Limb (tissue), 2 donors: ENCODE results near the gene AFF3.
"Not testable (repeated sequence)": the region's sequence is repeated elsewhere in the genome, so short reads cannot be mapped to it uniquely, and the experiment has no call there.

Source experiments
- DNase-seq, 2 donors: peaks; one replicate each; pipeline ENCODE4 v3.0.0-alpha.2; 2016; ENCODE audit errors: extremely low spot score in 2 of 2

Gene AFF3

DNA sequence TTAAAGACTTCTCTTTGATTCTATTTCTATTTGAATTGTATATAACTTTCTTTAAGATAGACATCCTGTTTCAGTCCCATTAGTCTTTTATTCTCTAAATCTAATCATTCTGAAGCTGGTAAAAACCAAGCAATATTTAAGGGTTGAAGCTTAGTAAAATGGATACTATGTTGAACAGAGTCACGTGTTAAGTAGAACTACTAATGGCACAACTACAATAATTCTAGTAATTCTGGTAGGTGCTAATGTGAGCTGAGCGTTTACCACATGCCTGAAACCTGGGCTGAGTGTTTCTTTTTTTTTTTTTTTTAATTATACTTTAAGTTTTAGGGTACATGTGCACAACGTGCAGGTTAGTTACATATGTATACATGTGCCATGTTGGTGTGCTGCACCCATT is 8.9 kb upstream of the AFF3 start:
- DNase-seq: no peak

DNA sequence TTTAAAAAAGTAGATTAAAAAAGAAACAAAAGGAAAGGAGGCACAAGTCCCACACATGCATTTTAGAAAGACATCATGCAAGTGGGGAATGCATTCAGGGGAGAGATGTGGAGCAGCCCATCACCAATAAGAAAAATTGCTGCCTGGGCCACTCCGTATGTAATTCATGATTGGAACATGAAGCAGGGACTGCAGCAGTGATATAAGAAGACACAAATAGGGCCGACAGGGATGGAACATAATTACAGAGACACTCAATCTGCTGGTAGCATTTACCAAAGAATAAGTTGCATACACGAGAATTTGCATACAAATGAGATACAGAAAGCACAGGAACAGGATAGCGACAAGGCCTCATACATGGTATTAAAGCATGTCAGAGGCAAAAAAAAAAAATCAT is 6.5 kb upstream of the AFF3 start:
- no peak for DNase-seq

DNA sequence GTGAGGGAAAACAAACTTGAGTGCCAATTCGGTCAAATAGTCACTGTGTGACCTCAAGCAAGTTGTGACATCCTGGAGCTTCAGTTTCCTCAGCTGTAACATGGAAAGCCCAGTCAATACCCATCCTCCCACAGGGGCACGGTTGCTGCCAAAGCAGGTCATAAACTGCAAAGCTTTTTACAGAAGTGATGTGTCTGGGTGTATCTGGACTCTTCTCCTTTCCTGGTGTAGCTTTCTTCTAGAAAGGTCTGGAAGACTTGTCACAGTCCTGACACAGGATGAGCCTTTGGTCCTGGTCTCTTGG is 4.2 kb upstream of the AFF3 start:
- DNase-seq: no peak

DNA sequence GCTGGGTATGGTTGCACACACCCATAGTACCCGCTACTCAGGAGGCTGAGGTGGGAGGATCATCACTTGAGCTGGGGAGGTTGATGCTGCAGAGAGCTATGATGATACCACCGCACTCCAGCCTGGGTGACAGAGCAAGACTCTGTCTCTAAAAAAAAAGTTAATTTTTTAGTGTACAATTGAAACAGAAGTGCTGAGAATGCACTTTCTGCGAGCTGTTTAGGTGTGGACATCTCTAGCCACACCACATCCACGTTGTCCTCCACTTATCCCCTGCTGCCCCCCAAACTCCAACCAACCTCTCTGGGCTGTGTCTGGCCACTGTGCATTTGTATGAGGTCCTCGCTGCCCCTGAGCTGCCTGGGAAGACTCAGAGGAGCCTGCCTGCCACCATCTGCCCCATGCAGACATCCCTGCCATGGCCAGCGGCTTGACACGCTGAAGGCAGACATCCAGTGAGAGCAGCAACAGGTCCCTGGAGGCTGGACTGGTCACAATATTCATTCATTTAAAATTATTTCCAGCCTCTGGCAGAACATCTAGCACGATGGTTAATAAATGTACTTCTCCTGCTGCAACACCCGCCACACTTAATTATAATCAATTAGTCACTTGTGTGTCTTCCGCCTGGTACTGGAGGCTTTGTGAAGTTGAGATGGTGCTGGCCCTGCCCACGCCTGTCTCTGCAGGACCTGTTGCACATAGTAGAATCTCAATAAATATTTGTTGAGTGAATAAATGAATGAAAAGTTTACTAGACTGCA is 3.7 kb upstream of the AFF3 start:
- no peak for DNase-seq

DNA sequence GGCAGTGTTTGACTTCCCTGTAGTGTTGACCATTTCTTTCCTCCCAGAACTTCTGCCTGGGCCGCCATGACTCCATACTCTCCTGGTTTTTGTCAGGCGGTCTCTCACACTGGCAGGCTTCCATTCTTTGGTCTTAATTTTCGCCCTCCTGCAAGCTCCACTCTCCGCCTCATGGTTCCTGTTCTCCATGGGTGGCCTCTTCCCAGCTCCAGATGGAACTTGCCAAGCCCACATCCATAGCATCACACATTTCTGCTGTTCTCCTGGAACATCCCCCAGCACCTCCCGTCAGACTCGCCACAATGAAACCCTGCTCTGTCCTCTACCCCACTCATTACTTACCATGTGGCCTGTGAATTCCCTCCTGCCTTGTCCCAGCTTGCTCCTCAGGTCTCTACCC is 896 bp upstream of the AFF3 start:
- no peak for DNase-seq

DNA sequence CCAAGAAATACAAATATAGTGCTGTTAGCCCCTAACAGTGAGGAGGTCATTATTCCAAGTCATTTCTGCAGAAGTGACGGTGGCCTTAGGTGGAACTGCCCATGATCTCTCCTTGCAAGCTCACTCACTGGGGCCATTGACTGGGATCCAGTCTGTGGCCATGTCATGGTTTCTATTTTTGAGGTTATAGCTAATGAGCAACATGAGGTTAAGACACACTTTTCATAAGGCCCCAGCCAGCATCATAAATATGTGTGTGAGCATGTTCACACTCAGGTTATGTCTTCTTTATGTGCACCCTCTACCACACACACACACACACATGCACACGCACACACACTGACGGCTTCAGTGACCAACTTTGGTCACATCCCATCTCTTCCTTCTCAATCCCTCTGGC is 484 bp downstream of the AFF3 start:
- DNase-seq: no peak

DNA sequence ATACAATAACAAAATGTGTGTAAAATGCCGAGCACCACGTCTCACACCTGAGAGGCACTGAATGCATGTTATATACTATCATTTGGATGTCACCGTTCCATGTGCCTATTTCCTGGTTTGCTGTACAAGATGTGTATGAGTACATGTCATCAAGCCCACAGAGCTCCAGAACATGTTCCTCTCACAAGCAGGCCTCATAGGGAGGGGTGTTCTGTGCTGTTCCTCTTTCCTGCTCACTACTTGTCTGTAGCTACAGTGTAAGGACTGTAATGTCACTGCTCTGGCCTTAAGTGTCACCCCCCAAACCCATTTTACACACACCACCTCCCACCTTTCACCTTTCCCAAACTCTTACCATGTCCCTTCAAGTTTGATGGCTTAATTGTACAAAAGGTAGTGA is 1.8 kb downstream of the AFF3 start:
- no peak for DNase-seq

DNA sequence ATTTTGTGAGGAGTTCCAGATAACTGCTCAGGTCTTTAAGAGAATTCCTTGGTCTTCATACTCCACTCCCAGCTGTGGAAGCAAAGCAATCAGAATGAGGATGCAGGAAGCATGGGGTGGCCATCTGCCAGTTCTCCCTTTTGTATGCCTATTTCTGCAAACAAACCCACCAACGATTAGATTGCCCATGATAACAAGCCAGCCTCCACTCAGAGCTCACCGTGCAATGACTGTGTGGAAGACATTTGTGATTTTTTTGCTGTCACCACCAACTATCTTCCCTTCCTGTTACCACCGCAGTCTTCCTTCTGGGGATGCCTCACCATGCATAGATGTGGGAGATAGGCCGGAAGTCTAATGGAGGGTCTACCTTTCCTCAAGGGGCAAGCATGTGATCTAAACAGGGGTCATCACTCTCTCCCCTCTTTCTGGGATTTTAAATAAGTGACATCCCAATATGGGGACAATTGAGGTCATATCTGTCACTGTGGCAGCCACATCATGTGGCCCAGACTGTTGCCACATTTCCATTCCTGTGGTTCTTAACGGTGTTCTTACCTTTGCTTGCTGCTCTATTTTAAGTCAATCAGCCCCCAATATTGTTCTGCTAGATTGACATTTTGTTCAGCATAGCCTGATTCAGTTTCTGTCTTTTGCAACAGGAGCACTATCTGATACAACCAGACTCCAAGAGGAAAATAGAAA is 4.4 kb downstream of the AFF3 start:
- DNase-seq: no peak

DNA sequence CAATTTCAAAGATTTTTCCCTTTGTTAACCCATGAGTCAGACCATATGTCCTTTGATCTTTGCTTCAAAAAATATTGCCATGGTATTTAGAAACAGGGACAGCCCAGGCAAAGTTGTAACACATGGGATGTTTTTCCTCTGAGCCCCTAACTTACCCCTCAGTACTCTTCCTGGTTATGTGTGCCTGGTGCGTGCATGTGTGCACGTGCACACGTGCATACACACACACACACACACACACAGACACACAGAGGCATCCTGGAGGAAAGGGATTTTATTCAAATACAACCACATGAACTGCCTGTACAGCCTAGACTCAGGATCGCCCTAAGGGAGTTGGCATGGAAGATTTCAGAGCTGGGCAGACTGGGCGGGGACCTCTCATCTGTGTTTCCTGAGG is 5.1 kb downstream of the AFF3 start:
- DNase-seq: no peak

DNA sequence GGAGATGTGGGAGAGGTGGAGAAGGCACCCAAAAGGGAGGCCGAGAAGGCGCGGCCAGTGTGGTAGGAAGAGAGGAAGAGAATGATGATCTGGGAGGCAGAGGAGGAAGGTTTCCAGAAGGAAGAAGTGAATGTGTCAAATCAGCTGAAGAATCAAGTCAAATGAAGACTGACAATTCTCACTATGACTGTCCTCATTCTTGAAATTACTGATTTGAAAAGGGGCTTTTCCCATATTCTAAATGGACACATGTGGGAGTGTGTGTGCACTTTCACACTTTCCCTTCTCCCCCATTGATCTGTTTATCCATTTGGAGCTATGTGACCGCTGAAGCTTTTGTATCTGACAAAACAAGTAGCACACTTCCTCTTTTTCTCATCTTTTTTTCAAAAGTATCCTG is 6.1 kb downstream of the AFF3 start:
- no peak for DNase-seq

DNA sequence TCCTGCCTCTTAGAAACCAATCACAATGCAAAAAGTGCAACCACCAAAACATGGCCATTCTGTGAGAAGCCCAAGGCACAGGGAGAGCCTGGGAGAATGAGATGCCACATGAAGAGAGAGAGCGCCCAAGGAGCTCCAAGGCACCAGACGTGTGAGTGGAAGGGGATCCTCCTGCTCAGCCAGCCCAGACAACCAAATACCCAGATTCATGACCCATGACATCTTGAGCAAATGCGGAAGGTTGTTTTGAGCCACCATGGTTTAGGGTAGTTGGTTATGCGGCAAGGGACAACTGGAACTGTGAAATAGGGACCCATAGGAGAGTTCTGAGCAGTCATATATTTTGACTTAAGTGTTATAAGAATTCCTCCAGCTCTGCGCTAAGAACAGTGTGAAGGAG is 7.0 kb downstream of the AFF3 start:
- DNase-seq: no peak

DNA sequence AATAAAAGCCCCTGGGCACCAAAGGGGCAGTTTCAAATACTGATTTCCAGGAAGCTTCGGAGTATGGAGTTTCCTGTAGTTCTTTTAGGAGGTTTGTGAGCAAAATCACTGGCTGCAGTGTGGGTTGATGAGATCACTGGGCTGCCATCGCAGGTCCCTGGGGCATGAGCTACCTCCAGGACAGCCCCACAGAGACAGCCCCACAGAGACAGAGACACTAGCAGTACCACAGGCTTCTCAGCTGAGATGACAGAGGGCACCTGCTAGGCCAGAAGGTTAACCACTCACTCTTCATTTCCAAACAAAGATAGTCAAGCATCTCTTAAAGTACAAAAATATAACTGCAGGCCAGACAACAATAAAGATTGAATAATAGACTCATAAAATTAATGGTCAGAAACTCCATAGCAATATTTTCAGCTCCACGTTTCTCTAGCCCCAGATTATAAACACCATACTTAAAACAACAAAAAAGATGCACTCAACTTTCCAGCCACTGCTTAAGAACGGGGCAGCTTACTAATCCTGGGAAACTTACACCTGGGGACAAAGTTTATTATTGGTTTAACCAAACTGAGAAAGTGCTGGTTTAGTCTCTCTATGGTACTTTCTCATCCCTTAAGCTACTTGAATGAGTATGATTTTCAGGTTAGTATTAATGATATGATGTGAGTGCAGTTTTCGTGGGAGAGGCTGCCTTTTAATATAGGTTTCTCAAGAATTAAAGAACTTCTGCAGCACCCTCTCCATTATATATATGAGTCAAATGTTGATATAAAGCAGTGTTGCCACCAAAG is 11.6 kb downstream of the AFF3 start:
- DNase-seq: no peak

DNA sequence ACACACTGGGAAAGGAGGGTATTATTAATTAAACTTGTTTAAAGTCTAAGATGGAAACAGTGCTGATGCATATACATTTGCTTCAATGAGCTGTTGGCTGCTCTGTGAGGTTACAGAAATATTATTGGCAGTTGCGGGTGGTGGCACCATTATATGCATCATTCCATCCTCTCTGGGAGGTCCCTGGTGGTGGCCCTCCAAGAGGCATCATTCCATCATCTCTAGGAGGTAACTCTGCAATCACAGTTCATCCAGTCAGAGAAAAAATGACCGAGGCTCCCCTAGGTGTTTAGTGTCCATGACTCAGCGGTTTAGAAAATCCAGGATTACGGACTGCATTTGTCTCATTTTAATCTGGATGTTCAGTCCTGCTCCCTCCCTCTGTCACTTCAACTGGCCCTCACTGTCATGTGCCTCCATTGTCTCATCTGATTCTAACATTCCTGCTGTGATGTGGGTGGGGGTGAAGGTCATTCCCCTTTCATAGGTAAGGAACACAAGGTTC is 15.4 kb downstream of the AFF3 start:
- DNase-seq: no peak

DNA sequence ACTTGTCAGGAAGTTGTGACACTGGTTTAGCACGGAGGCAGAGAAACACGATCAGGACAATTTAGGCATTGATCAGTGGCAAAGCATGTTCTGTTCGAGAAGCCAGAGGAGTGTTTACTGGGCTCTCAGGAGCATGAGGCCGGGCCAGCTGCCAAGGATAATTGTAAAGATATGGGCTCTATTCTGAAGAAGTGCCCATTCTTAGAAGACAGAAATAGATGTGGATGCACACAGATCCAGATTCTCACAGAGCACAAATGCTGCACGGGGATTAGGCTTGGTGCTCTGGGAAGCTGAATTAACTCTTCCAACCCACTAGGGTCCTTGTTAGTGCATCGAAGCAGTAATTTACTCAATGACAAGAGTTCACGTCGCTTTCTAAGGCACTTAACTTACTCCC is 16.2 kb downstream of the AFF3 start:
- no peak for DNase-seq

DNA sequence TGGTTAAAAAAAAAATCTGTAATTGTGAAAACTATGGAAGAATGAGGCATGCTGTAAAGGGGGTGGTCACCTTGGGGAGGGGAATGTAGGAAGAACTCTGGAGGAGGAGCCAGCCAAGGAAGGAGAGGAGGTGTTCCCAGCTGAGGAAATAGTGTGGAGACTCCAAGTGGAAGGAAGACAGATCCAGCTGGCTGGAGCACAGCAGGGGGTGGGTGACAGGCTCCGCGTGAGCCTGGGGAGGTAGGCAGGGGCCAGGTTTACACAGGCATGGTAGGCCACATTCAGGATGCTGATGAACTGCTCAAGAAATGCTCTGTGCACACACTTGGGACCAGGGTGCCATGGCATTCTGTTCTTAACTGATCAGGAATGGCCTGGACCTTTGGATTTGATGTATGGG is 16.8 kb downstream of the AFF3 start:
- no peak for DNase-seq

DNA sequence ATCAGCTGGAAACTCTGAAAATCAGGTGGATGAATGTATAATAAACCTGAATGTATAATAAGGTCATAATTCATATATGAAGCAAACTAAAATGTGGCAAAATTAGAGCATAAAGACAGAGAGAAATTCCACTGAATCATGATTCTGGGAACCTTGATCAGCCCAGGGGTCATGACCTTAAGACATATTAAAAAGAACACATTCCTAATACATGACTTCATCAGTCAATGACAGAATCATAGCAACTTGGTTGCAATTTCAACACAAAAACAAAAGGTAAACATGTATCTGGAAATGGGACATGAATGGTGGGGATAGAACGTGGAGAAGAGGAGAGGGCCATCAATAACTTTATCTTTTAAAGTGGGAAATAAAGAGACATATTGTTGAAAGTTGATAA is 17.6 kb downstream of the AFF3 start:
- DNase-seq: no peak

DNA sequence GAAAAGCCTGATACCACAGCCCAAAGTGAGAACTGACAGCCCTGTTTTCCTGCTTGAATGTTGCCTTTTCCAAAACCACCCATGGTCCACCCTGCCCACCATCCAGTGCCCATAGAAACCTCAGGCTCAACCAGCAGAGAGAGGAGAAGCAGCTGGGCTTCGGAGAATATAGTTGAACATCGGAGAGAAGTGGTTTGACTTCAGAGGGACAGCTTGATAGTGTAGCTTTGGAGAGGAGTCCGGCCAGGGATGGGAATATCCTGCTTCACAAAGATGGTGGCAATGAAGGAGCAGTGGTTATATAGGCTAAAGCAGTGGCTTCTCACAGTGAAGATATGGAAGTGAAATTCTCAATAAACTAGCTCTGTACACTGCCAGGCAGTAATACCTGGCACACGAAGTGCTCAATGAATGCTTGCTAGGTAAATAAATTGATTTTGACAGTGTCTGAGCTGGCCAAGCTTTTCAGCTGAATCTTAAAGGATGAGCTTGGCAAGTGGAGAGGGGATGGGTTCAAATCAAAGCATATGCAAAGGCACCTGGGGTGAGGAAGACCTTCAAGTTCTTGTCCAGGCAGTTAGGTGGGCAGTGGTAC is 21.2 kb downstream of the AFF3 start:
- no peak for DNase-seq

DNA sequence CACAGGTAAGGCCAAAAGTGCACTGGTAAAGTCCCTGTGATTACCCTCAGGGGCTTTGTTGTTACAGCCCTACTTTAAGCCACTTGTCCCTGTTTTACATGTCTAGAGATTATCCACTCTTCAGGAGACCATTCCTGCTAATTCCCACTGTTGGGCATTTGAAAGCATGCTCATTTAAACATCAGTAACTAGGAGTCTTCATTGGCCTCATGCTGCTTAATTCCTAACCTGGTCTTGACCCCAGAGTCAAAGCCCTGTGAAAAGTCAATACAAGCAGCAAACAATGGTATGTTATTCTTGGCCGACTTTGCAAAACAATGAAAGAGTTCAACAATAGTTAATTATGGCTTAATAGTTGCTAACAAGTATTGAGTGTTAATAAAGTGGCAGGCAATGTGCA is 23.2 kb downstream of the AFF3 start:
- no peak for DNase-seq

DNA sequence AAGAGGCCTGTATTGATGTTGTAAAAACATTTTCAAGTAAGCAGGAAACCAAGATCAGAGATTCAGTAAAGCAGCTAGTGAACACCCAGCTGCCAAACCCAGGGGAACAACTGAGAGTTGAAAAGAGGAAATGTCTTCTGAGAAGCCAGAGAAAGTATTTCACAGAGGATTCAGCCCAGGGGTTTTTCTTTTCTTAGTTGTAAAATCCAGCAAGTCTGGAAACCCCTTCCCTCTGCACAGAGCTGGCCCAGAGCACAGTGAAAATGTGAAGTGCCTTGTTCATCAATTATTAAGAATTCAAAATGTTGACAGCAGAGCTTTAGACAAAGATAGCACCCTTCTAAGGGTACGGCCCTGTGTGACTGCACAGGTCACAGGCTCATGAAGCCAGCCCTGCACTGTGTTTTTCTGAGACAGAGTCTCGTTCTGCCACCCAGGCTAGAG is 28.4 kb downstream of the AFF3 start:
- no peak for DNase-seq

DNA sequence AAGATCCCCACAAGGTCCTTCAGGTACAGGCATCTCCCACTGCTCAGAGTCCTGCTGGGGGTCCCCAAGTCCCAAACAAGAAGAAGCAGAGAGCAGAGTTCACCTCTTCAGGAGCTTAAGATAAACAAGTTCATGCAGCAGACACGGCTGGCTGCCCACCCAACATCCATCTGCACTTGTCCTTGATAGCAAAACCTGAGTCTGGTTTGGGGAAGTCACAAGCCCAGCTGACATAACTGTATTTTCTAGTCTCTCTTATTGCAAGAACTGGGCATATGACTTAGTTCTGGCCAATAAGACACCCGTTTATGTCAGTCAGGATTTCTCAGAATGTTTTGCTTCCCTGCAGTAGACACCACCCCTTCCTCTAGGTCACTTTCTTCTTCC is 31.8 kb downstream of the AFF3 start:
- DNase-seq: no peak

DNA sequence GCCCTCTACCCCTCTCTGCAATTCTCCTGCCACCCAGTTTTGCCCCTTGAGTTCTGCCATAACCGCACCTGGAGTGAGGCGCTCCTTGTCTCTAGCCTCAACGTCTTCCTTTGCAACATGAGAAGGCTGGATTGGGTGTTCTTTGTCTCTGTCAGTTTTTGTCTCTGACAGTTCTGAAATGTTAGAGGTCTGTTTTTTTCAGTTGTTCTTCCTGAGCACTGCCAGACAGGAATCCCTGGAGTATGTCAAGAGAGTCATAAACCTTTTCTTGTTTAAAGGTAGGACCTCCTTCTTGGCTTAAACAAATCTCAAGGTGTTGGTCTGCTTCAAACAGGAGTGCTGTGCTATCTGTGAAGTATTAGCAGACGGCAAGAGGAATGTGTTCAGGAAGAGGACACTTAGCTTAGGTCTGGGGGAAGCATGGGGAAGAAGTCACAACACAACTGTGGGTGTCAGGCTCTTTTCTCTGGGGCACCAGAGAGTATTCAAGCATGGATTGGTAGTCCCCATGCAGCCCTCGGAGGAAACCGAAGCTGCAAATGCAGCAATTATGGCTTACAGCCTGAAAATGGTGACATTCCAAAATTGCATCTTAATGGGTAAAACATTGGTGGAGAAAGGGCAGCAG is 32.3 kb downstream of the AFF3 start:
- DNase-seq: no peak

DNA sequence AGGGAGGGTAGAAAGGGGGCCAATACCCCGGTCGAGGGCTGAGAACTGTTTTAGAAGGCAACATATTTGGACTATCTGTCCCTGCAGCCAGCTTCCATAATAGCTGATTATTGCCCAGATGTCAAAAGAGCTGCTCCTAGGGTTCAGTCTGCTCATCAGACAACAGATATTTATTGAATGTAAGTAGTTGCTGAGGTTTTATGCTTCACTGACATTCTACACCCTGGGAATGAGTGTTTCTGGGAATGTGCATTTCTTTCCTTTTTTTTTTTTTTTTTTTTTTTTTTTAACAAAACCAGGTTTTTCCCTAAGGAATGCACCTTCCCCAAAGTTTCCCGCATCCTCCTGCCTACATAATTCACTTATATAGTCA is 33.8 kb downstream of the AFF3 start:
- not testable (repeated sequence) for DNase-seq
